ENCODE results near the gene PDE8B. TPM values are rescaled to one million over a fixed set of nuclear protein-coding genes. Genes with fewer than 3 reads are reported as not detected.

Gene PDE8B
- total RNA-seq, 1 experiment from 2014 or later, result 0.07 TPM

DNA sequence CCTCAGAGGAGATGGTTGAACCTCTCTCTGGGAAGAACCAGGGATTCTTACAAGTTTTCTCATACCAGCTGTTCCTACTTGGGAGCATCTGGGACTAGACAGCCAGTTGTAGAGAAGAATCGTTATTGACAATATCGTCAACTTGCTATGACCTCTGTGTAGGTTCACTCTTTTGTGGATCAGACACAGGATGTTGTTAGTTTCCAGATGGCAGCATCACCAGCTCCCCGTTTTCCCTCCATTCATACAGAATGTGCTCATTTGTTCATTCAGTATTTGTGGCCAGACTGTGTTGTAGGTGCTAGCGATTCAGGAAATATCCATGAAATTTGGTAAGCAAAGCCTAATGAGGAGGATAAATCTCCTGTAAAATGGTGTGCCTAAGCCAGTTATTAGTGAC is 3.7 kb downstream of the PDE8B start:
- no peak overlapping the region for H2BK5ac ChIP-seq (ENCODE audit: insufficient read length, low read length)
- H3K27ac ChIP-seq (ENCODE audit: insufficient read length, low read depth, low read length), result no peak overlapping the region
- no CpG with 5 or more reads among the region's 4 CpGs for WGBS (ENCODE audit: extremely low coverage, insufficient read length, low lambda C conversion rate)
- H3K23me2 ChIP-seq (ENCODE audit: insufficient read length, low read depth, low read length, poor library complexity, severe bottlenecking), result peaks cover 10% of the 10 kb centered on the region
- no peaks in the 10 kb centered on the region for H3K9me3 ChIP-seq (ENCODE audit: control insufficient read depth, low read depth, low read length)
- no peaks in the 10 kb centered on the region for H3K79me2 ChIP-seq (ENCODE audit: insufficient read depth, low read length)
- Mint-ChIP-seq H3K4me1 (peaks cover 11 to 14% of the 10 kb centered on the region in 2 experiments), H3K27ac (no peak overlapping the region), H3K36me3 (ENCODE audit: insufficient read depth in 1 of 3, low read depth in 3 of 3) (peaks cover 0 to 2% (median 0%) of the 10 kb centered on the region in 3 experiments; a peak in 1 of 7 replicates), H3K9me3 (peaks cover 0 to 2% of the 10 kb centered on the region in 2 experiments; a peak in 1 of 5 replicates), H3K27me3 (ENCODE audit: low read depth) (peaks cover 70% of the 10 kb centered on the region), H3K4me3 (no peak overlapping the region)
- H4K91ac ChIP-seq (ENCODE audit: insufficient read length, low read depth, low read length), result no peak overlapping the region
- H3K27me3 ChIP-seq (ENCODE audit: insufficient read depth, low read length), result peaks cover 25% of the 10 kb centered on the region
- H2BK12ac ChIP-seq (ENCODE audit: insufficient read length, low read depth, low read length), result no peak overlapping the region
- no peak overlapping the region for H4K5ac ChIP-seq (ENCODE audit: insufficient read length, low read depth, low read length)
- no peak overlapping the region for H4K8ac ChIP-seq (replicated peaks; ENCODE audit: insufficient read length, low read depth, low read length)
- H3K18ac ChIP-seq (ENCODE audit: insufficient read length, low read depth, low read length), result no peak overlapping the region
- no peak overlapping the region for H3K56ac ChIP-seq (ENCODE audit: insufficient read length, low read depth, low read length)
- no peak for TF ChIP-seq CTCF (conservative IDR thresholded peaks at IDR 0.05)
- no peak overlapping the region for H3K14ac ChIP-seq (ENCODE audit: insufficient read depth, low read length)
- H3K23ac ChIP-seq (ENCODE audit: insufficient read length, low read depth, low read length), result no peak overlapping the region
- H2BK15ac ChIP-seq (ENCODE audit: low read depth, low read length), result no peak overlapping the region
- no peak overlapping the region for H2AFZ ChIP-seq (ENCODE audit: low read length)
- no peak overlapping the region for H3K4me2 ChIP-seq (ENCODE audit: insufficient read depth, insufficient read length, low read length)
- no peak overlapping the region for H3K9ac ChIP-seq (ENCODE audit: extremely low read depth, insufficient read length, low read length)
- no peak overlapping the region for H2BK120ac ChIP-seq (ENCODE audit: low read depth, low read length, poor library complexity, severe bottlenecking)
- no peak overlapping the region for H2AK5ac ChIP-seq (ENCODE audit: insufficient read length, low read length)
- no peaks in the 10 kb centered on the region for H3K79me1 ChIP-seq (ENCODE audit: insufficient read depth, low read depth, low read length, poor library complexity, severe bottlenecking)
- no peaks in the 10 kb centered on the region for H4K20me1 ChIP-seq (ENCODE audit: control insufficient read depth, insufficient read depth, insufficient read length)
- no peak overlapping the region for H2BK20ac ChIP-seq (ENCODE audit: low read depth, low read length, poor library complexity, severe bottlenecking)
- H3K4ac ChIP-seq (ENCODE audit: low read depth, low read length), result no peak overlapping the region
- H3K4me1 ChIP-seq (ENCODE audit: insufficient read depth, low read length), result no peaks in the 10 kb centered on the region
- H3T11ph ChIP-seq (ENCODE audit: low read length), result no peak overlapping the region
- no peak for DNase-seq
